Measurements from ENCODE around the gene MLC1.
A peak's percentile ranks its signal among the peaks of the same experiment; 100 is the strongest.

Gene MLC1

GRCh38 chr22:50085211-50085972 is at the start of gene MLC1:
Gene MLC1 (minus strand): TSS chr22:50085426. CDS start chr22:50084902, 524 bp downstream.
- H3K27ac Mint-ChIP-seq, result no peak within 1 kb of the TSS
- peak; percentile 64 for ATAC-seq

GRCh38 chr22:50134481-50134880 is 49.3 kb upstream of the MLC1 start:
- H3K4me1 Mint-ChIP-seq, result no peaks in the 10 kb centered on the region
- ATAC-seq (no peak), DNase-seq (ENCODE audit: low spot score in 2 of 2) (no peak)
- H3K9me3 Mint-ChIP-seq, result no peaks in the 10 kb centered on the region
- no peak overlapping the region for H3K27ac Mint-ChIP-seq
- no peak overlapping the region for H3K4me3 Mint-ChIP-seq
- H3K36me3 Mint-ChIP-seq, result no peaks in the 10 kb centered on the region

More at GRCh38 chr22:50085211-50085972, at the start of gene MLC1:
- Mint-ChIP-seq H3K4me1 (peaks cover 9% of the 10 kb centered on the region), H3K9me3 (peaks cover 6% of the 10 kb centered on the region), H3K4me3 (no peak within 1 kb of the TSS), H3K36me3 (no peaks in the 10 kb centered on the region)
- DNase-seq (ENCODE audit: low spot score in 2 of 2), result peak in 1 of 2 donors; percentile 53

- ATAC-seq (no peak), DNase-seq (ENCODE audit: low spot score in 2 of 2) (no peak)
- H3K27ac Mint-ChIP-seq, result no peak overlapping the region
- no peaks in the 10 kb centered on the region for H3K9me3 Mint-ChIP-seq
- H3K4me3 Mint-ChIP-seq, result no peak overlapping the region
- H3K4me1 Mint-ChIP-seq, result no peaks in the 10 kb centered on the region
- no peaks in the 10 kb centered on the region for H3K36me3 Mint-ChIP-seq
These were observed 46.7 kb upstream of the MLC1 start for GRCh38 chr22:50131894-50132293.

- no peak for ATAC-seq
- Mint-ChIP-seq H3K27ac (no peak overlapping the region), H3K4me3 (no peak overlapping the region), H3K4me1 (no peaks in the 10 kb centered on the region), H3K9me3 (peaks cover 2% of the 10 kb centered on the region), H3K36me3 (no peaks in the 10 kb centered on the region)
- no peak for DNase-seq (ENCODE audit: low spot score in 2 of 2)
These were observed 44.0 kb upstream of the MLC1 start for GRCh38 chr22:50129121-50129736.

GRCh38 chr22:50125029-50125428 is 39.8 kb upstream of the MLC1 start:
- Mint-ChIP-seq H3K4me3 (no peak overlapping the region), H3K9me3 (peaks cover 7% of the 10 kb centered on the region), H3K27ac (no peak overlapping the region), H3K4me1 (no peaks in the 10 kb centered on the region), H3K36me3 (no peaks in the 10 kb centered on the region)
- ATAC-seq (no peak), DNase-seq (ENCODE audit: low spot score in 2 of 2) (no peak)

- no peak overlapping the region for H3K27ac Mint-ChIP-seq
- DNase-seq (ENCODE audit: low spot score in 2 of 2) (no peak), ATAC-seq (no peak)
- H3K36me3 Mint-ChIP-seq, result no peaks in the 10 kb centered on the region
- peaks cover 7% of the 10 kb centered on the region for H3K9me3 Mint-ChIP-seq
- H3K4me3 Mint-ChIP-seq, result no peak overlapping the region
- H3K4me1 Mint-ChIP-seq, result no peaks in the 10 kb centered on the region
These were observed 37.9 kb upstream of the MLC1 start for GRCh38 chr22:50123119-50123518.

- Mint-ChIP-seq H3K36me3 (no peaks in the 10 kb centered on the region), H3K4me1 (no peaks in the 10 kb centered on the region), H3K9me3 (peaks cover 7% of the 10 kb centered on the region), H3K4me3 (no peak overlapping the region), H3K27ac (no peak overlapping the region)
- ATAC-seq, result no peak
- no peak for DNase-seq (ENCODE audit: low spot score in 2 of 2)
These were observed 36.0 kb upstream of the MLC1 start for GRCh38 chr22:50121202-50121740.

- ATAC-seq (no peak), DNase-seq (ENCODE audit: low spot score in 2 of 2) (no peak)
- Mint-ChIP-seq H3K36me3 (no peaks in the 10 kb centered on the region), H3K4me1 (no peaks in the 10 kb centered on the region), H3K4me3 (no peak overlapping the region), H3K9me3 (peaks cover 7% of the 10 kb centered on the region), H3K27ac (no peak overlapping the region)
These were observed 34.6 kb upstream of the MLC1 start for GRCh38 chr22:50119768-50120251.

GRCh38 chr22:50119169-50119767 is 34.0 kb upstream of the MLC1 start:
- H3K36me3 Mint-ChIP-seq, result no peaks in the 10 kb centered on the region
- DNase-seq (ENCODE audit: low spot score in 2 of 2), result no peak

GRCh38 chr22:50118557-50119168 is 33.4 kb upstream of the MLC1 start:
- Mint-ChIP-seq H3K4me1 (no peaks in the 10 kb centered on the region), H3K4me3 (no peak overlapping the region), H3K9me3 (no peaks in the 10 kb centered on the region), H3K36me3 (no peaks in the 10 kb centered on the region), H3K27ac (no peak overlapping the region)
- ATAC-seq (no peak), DNase-seq (ENCODE audit: low spot score in 2 of 2) (no peak)

More at GRCh38 chr22:50119169-50119767, 34.0 kb upstream of the MLC1 start:
- H3K9me3 Mint-ChIP-seq, result peaks cover 5% of the 10 kb centered on the region
- H3K27ac Mint-ChIP-seq, result no peak overlapping the region
- no peak overlapping the region for H3K4me3 Mint-ChIP-seq
- no peaks in the 10 kb centered on the region for H3K4me1 Mint-ChIP-seq
- no peak for ATAC-seq

GRCh38 chr22:50118129-50118528 is 32.9 kb upstream of the MLC1 start:
- no peak for ATAC-seq
- Mint-ChIP-seq H3K27ac (no peak overlapping the region), H3K36me3 (no peaks in the 10 kb centered on the region), H3K4me1 (no peaks in the 10 kb centered on the region), H3K4me3 (no peak overlapping the region), H3K9me3 (no peaks in the 10 kb centered on the region)
- DNase-seq (ENCODE audit: low spot score in 2 of 2), result no peak

GRCh38 chr22:50117168-50117762 is 32.0 kb upstream of the MLC1 start:
- H3K36me3 Mint-ChIP-seq, result no peaks in the 10 kb centered on the region
- H3K9me3 Mint-ChIP-seq, result no peaks in the 10 kb centered on the region
- no peak overlapping the region for H3K4me3 Mint-ChIP-seq
- no peak overlapping the region for H3K27ac Mint-ChIP-seq
- DNase-seq (ENCODE audit: low spot score in 2 of 2) (no peak), ATAC-seq (no peak)
- peaks cover 5% of the 10 kb centered on the region for H3K4me1 Mint-ChIP-seq

- no peak overlapping the region for H3K4me3 Mint-ChIP-seq
- H3K4me1 Mint-ChIP-seq, result peaks cover 5% of the 10 kb centered on the region
- DNase-seq (ENCODE audit: low spot score in 2 of 2), result no peak
- ATAC-seq, result no peak
- H3K27ac Mint-ChIP-seq, result no peak overlapping the region
- H3K9me3 Mint-ChIP-seq, result no peaks in the 10 kb centered on the region
- no peaks in the 10 kb centered on the region for H3K36me3 Mint-ChIP-seq
These were observed 30.5 kb upstream of the MLC1 start for GRCh38 chr22:50115693-50116092.

- H3K4me3 Mint-ChIP-seq, result no peak overlapping the region
- no peaks in the 10 kb centered on the region for H3K9me3 Mint-ChIP-seq
- peaks cover 5% of the 10 kb centered on the region for H3K4me1 Mint-ChIP-seq
- no peak overlapping the region for H3K27ac Mint-ChIP-seq
- ATAC-seq (no peak), DNase-seq (ENCODE audit: low spot score in 2 of 2) (no peak)
- H3K36me3 Mint-ChIP-seq, result no peaks in the 10 kb centered on the region
These were observed 29.2 kb upstream of the MLC1 start for GRCh38 chr22:50114221-50115021.
